HG02840 (cell line): Measurements from ENCODE around the gene DSP.

Source experiments
- ATAC-seq: cut with Tn5 transposase; IDR thresholded peaks from one replicate; pipeline ENCODE4 v1.9.1; 2021; ENCODE audit warnings: mild to moderate bottlenecking, moderate library complexity, moderate number of reproducible peaks; ENCODE audit not compliant: unreplicated experiment, low FRiP score

The DSP gene

DNA sequence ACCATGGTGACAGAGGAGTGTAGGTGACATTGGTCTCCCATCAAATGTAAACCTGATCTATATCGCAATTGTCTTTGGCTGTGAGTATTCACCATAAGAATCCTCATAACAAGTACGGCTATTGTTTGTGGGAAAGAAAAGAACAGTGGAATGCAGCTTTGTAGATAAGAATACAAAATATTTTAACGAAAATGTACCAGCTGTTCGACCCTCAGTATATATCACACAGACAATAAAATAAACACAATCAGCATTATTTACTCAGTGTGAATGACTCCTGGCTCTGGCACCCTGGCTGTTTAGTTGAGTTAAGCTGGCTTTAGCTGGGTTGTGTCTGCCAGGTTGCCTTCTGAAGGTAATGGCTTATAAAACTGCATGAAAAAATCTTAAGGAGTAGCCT lies 91.9 kb downstream of the DSP start:
- no peak for ATAC-seq

- no peak for ATAC-seq
Measured at GRCh38 chr6:7636151-7636550, 94.7 kb downstream of the DSP start.
